Keratinocyte (primary cell): ENCODE results near the gene HRNR.

Source experiments
- CTCF ChIP-seq, 3 experiments: IDR thresholded peaks in 1 of 3; conservative IDR thresholded peaks in 1 of 3; optimal IDR thresholded peaks in 1 of 3; 2 replicates in 2 of 3; 3 replicates in 1 of 3; pipeline versions ENCODE3 to v1.5.1; 2011; ENCODE audit warnings: low read length in 3 of 3, mild to moderate bottlenecking in 3 of 3, moderate library complexity in 2 of 3, control low read depth in 1 of 3, inconsistent platforms in 1 of 3; ENCODE audit not compliant: insufficient read depth in 2 of 3; ENCODE audit errors: extremely low read depth in 1 of 3
- EZH2 ChIP-seq: IDR thresholded peaks from one replicate; pipeline ENCODE4 v1.6.1; 2012; ENCODE audit warnings: inconsistent platforms, mild to moderate bottlenecking, low read length, moderate library complexity

- TF ChIP-seq CTCF (optimal IDR thresholded peaks at IDR 0.05 in 1 of 3, IDR thresholded peaks at IDR 0.05 in 1 of 3, conservative IDR thresholded peaks at IDR 0.05 in 1 of 3; ENCODE audit: extremely low read depth in 1 of 3, insufficient read depth in 2 of 3, low read length in 3 of 3) (no peak), EZH2 (no peak)
Observed at GRCh38 chr1:152191711-152192110, 32.3 kb downstream of the HRNR start.
